ENCODE measurements around the gene ARID1B. TPM values are rescaled to one million over a fixed set of nuclear protein-coding genes. Genes with fewer than 3 reads are reported as not detected.

ARID1B gene
- total and polyA plus RNA-seq, 2 donors = 36.2 to 213 TPM

GRCh38 chr6:156830126-156830525, 52.9 kb downstream of the ARID1B start:
- Histone ChIP-seq H3K4me1 (ENCODE audit: insufficient read depth) (no peaks in the 10 kb centered on the region), H3K36me3 (ENCODE audit: insufficient read depth) (peaks cover 3% of the 10 kb centered on the region), H3K27ac (ENCODE audit: low read depth) (no peak overlapping the region), H3K4me3 (ENCODE audit: low read depth, low read length) (no peak overlapping the region)
- 97% methylated on average over 9 of the region's 9 CpGs for WGBS
- no peak for DNase-seq (ENCODE audit: extremely low spot score)

- H3K36me3 ChIP-seq (ENCODE audit: insufficient read depth) = peaks cover 3% of the 10 kb centered on the region
- no peak overlapping the region for H3K27ac ChIP-seq (ENCODE audit: low read depth)
- DNase-seq (ENCODE audit: extremely low spot score) = no peak
- 33% methylated on average over 2 of the region's 2 CpGs for WGBS
- no peak overlapping the region for H3K4me3 ChIP-seq (ENCODE audit: low read depth, low read length)
- no peaks in the 10 kb centered on the region for H3K4me1 ChIP-seq (ENCODE audit: insufficient read depth)
These were observed 55.1 kb downstream of the ARID1B start for GRCh38 chr6:156832231-156832647.

GRCh38 chr6:156832669-156833068, 55.5 kb downstream of the ARID1B start:
- H3K27ac ChIP-seq (ENCODE audit: low read depth) = no peak overlapping the region
- peaks cover 3% of the 10 kb centered on the region for H3K36me3 ChIP-seq (ENCODE audit: insufficient read depth)
- no peak for DNase-seq (ENCODE audit: extremely low spot score)
- H3K4me3 ChIP-seq (ENCODE audit: low read depth, low read length) = no peak overlapping the region
- 39% methylated on average over 3 of the region's 3 CpGs for WGBS
- H3K4me1 ChIP-seq (ENCODE audit: insufficient read depth) = no peaks in the 10 kb centered on the region

GRCh38 chr6:156833755-156834154, 56.6 kb downstream of the ARID1B start:
- H3K4me1 ChIP-seq (ENCODE audit: insufficient read depth) = no peaks in the 10 kb centered on the region
- no peak overlapping the region for H3K27ac ChIP-seq (ENCODE audit: low read depth)
- peaks cover 3% of the 10 kb centered on the region for H3K36me3 ChIP-seq (ENCODE audit: insufficient read depth)
- WGBS = 24% methylated on average over 1 of the region's 1 CpG
- no peak overlapping the region for H3K4me3 ChIP-seq (ENCODE audit: low read depth, low read length)
- no peak for DNase-seq (ENCODE audit: extremely low spot score)

GRCh38 chr6:156839129-156839528, 62.0 kb downstream of the ARID1B start:
- H3K36me3 ChIP-seq (ENCODE audit: insufficient read depth) = no peaks in the 10 kb centered on the region
- H3K4me3 ChIP-seq (ENCODE audit: low read depth, low read length) = no peak overlapping the region
- WGBS = 84% methylated on average over 2 of the region's 2 CpGs
- H3K4me1 ChIP-seq (ENCODE audit: insufficient read depth) = no peaks in the 10 kb centered on the region
- DNase-seq (ENCODE audit: extremely low spot score) = no peak
- no peak overlapping the region for H3K27ac ChIP-seq (ENCODE audit: low read depth)

- WGBS = 32% methylated on average over 9 of the region's 9 CpGs
- no peak overlapping the region for H3K27ac ChIP-seq (ENCODE audit: low read depth)
- H3K36me3 ChIP-seq (ENCODE audit: insufficient read depth) = no peaks in the 10 kb centered on the region
- H3K4me3 ChIP-seq (ENCODE audit: low read depth, low read length) = no peak overlapping the region
- no peaks in the 10 kb centered on the region for H3K4me1 ChIP-seq (ENCODE audit: insufficient read depth)
- no peak for DNase-seq (ENCODE audit: extremely low spot score)
These were observed 62.4 kb downstream of the ARID1B start for GRCh38 chr6:156839591-156840001.

GRCh38 chr6:156840136-156840535, 63.0 kb downstream of the ARID1B start:
- 37% methylated on average over 8 of the region's 8 CpGs for WGBS
- DNase-seq (ENCODE audit: extremely low spot score) = no peak
- H3K4me3 ChIP-seq (ENCODE audit: low read depth, low read length) = no peak overlapping the region
- no peaks in the 10 kb centered on the region for H3K4me1 ChIP-seq (ENCODE audit: insufficient read depth)
- no peak overlapping the region for H3K27ac ChIP-seq (ENCODE audit: low read depth)
- H3K36me3 ChIP-seq (ENCODE audit: insufficient read depth) = no peaks in the 10 kb centered on the region

GRCh38 chr6:156840606-156841005, 63.4 kb downstream of the ARID1B start:
- Histone ChIP-seq H3K4me1 (ENCODE audit: insufficient read depth) (no peaks in the 10 kb centered on the region), H3K4me3 (ENCODE audit: low read depth, low read length) (no peak overlapping the region), H3K36me3 (ENCODE audit: insufficient read depth) (no peaks in the 10 kb centered on the region), H3K27ac (ENCODE audit: low read depth) (no peak overlapping the region)
- 76% methylated on average over 2 of the region's 2 CpGs for WGBS
- no peak for DNase-seq (ENCODE audit: extremely low spot score)

- H3K4me3 ChIP-seq (ENCODE audit: low read depth, low read length) = no peak overlapping the region
- no peaks in the 10 kb centered on the region for H3K36me3 ChIP-seq (ENCODE audit: insufficient read depth)
- H3K27ac ChIP-seq (ENCODE audit: low read depth) = no peak overlapping the region
- no peaks in the 10 kb centered on the region for H3K4me1 ChIP-seq (ENCODE audit: insufficient read depth)
- DNase-seq (ENCODE audit: extremely low spot score) = no peak
- 97% methylated on average over 3 of the region's 3 CpGs for WGBS
These were observed 64.3 kb downstream of the ARID1B start for GRCh38 chr6:156841508-156841907.

- Histone ChIP-seq H3K4me3 (ENCODE audit: low read depth, low read length) (no peak overlapping the region), H3K36me3 (ENCODE audit: insufficient read depth) (no peaks in the 10 kb centered on the region), H3K4me1 (ENCODE audit: insufficient read depth) (no peaks in the 10 kb centered on the region), H3K27ac (ENCODE audit: low read depth) (no peak overlapping the region)
- DNase-seq (ENCODE audit: extremely low spot score) = no peak
- WGBS = 78% methylated on average over 3 of the region's 3 CpGs
These were observed 65.5 kb downstream of the ARID1B start for GRCh38 chr6:156842598-156843250.

- no peaks in the 10 kb centered on the region for H3K4me1 ChIP-seq (ENCODE audit: insufficient read depth)
- no peak overlapping the region for H3K4me3 ChIP-seq (ENCODE audit: low read depth, low read length)
- 48% methylated on average over 3 of the region's 3 CpGs for WGBS
- no peaks in the 10 kb centered on the region for H3K36me3 ChIP-seq (ENCODE audit: insufficient read depth)
- no peak for DNase-seq (ENCODE audit: extremely low spot score)
- no peak overlapping the region for H3K27ac ChIP-seq (ENCODE audit: low read depth)
These were observed 66.9 kb downstream of the ARID1B start for GRCh38 chr6:156844089-156844488.

GRCh38 chr6:156845454-156846155, 68.4 kb downstream of the ARID1B start:
- no peaks in the 10 kb centered on the region for H3K4me1 ChIP-seq (ENCODE audit: insufficient read depth)
- no peak for DNase-seq (ENCODE audit: extremely low spot score)
- no peak overlapping the region for H3K4me3 ChIP-seq (ENCODE audit: low read depth, low read length)
- H3K27ac ChIP-seq (ENCODE audit: low read depth) = no peak overlapping the region
- 88% methylated on average over 6 of the region's 6 CpGs for WGBS
- H3K36me3 ChIP-seq (ENCODE audit: insufficient read depth) = no peaks in the 10 kb centered on the region

- no peaks in the 10 kb centered on the region for H3K4me1 ChIP-seq (ENCODE audit: insufficient read depth)
- whole genome bisulfite sequencing = 39% methylated on average over 6 of the region's 6 CpGs
- DNase-seq (ENCODE audit: extremely low spot score) = no peak
- no peak overlapping the region for H3K27ac ChIP-seq (ENCODE audit: low read depth)
- no peaks in the 10 kb centered on the region for H3K36me3 ChIP-seq (ENCODE audit: insufficient read depth)
- no peak overlapping the region for H3K4me3 ChIP-seq (ENCODE audit: low read depth, low read length)
These were observed 69.8 kb downstream of the ARID1B start for GRCh38 chr6:156846845-156847599.

GRCh38 chr6:156848123-156848522, 70.9 kb downstream of the ARID1B start:
- Histone ChIP-seq H3K27ac (ENCODE audit: low read depth) (no peak overlapping the region), H3K4me3 (ENCODE audit: low read depth, low read length) (no peak overlapping the region), H3K36me3 (ENCODE audit: insufficient read depth) (no peaks in the 10 kb centered on the region), H3K4me1 (ENCODE audit: insufficient read depth) (no peaks in the 10 kb centered on the region)
- DNase-seq (ENCODE audit: extremely low spot score) = no peak
- 25% methylated on average over 3 of the region's 3 CpGs for WGBS

Data from urinary bladder (tissue), 4 donors.